Muscle of back (tissue), 11 donors: ENCODE results near the gene TMEM161A. TPM values are rescaled to one million over a fixed set of nuclear protein-coding genes. Genes with fewer than 3 reads are reported as not detected.

Source experiments
- DNase-seq, 3 donors: peaks; one replicate each; pipeline versions ENCODE4 v3.0.0 to v3.0.0-alpha.2; 2013
- polyA plus RNA-seq, 10 donors: library from polyadenylated mRNA; unstranded; fragments of 120-200 nt; gene quantifications; one replicate each; pipeline ENCODE4 v1.2.1, GENCODE V29; 2013; ENCODE audit not compliant: insufficient read length in 10 of 10

TMEM161A gene
- polyA plus RNA-seq, 10 donors: 16.8 to 26.9 (median 21.5) TPM

GRCh38 chr19:19098703-19099632, 39.3 kb downstream of the TMEM161A start:
- DNase-seq: no peak

DNA sequence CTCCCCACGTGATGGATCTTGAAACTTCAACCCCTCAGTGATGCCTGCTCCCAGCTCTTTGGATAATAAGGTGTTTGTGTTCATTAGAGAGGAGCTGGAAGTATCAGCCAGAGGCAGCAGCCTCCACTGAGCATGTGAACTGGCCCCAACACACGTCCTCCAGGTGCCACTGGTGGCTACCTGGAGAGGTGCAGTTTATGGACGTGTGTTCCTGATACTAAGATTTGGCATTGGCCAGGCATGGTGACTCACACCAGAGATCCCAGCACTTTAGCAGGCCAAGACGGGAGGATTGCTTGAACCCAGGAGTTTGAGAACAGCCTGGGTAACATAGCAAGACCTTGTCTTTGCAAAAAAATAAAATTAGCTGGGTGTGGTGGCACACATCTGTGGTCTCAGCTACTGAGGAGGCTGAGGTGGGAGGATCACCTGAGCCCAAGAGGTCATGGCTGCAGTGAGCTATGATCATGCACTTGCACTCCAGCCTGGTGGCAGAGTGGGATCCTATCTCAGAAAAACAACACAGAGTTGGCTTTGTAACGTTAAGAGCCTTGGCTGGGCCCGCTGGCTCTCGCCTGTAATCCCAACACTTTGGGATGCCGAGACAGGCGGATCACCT, 40.1 kb downstream of the TMEM161A start:
- DNase-seq: no peak

GRCh38 chr19:19096641-19097627, 41.3 kb downstream of the TMEM161A start:
- no peak for DNase-seq

GRCh38 chr19:19095691-19096090, 42.6 kb downstream of the TMEM161A start:
- no peak for DNase-seq

GRCh38 chr19:19094513-19094912, 43.8 kb downstream of the TMEM161A start:
- no peak for DNase-seq

- no peak for DNase-seq
Observed at GRCh38 chr19:19087676-19088075, 50.6 kb downstream of the TMEM161A start.

DNA sequence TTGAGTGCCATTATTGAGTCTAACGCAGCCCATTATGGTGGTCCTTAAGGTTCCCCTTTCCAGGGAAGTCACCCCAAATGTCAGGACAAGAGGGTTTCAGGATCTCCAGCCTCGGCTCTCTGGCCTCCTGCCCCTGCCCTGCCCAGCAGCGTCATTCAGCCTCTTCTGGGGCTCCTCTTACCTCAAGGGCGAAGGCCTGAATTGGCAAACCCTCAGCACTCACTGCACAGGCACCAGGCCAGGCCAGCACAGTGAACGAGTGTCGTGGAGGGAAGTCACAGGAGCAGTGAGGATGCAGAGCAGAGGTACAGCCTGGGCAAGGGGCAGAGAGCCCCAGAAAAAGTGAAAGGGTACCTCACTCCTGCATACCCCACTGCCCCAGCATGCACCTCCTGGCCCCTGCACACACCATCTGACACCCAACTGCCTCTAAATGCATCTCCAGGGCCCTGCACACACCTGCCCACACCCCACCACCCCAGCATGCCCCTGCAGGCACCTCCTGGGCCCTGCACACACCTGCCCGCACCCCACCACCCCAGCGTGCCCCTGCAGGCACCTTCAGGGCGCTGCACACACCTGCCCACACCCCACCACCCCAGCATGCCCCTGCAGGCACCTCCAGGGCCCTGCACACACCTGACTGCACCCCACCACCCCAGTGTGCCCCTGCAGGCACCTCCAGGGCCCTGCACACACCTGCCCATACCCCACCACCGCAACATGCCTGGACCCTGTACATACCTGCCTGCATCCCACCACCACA, 54.7 kb downstream of the TMEM161A start:
- DNase-seq: no peak

DNA sequence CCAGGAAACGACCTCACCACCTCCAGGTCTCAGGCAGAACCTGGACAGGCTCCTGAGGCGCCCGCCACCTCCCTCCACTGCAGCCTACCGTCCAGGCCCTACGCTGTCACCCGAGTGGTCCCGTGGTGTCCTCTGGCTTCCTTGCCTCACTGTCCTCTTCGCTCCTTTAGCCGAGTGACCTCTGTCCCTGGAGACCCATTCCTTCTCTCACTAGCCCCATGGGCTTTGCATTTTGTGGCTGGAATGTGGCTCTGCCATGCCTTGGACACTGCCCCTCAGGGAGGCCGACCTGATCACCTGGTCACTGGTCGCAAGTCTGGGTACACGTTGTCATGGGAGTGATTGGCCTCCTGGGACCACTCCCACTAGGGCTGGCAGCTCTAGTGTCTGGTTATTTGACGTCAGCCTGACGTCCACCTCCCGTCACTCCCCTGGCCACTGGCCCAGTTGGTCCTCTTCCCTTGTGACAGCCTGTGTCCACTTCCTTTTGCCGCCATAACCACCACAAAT, 56.6 kb downstream of the TMEM161A start:
- DNase-seq: no peak

- DNase-seq: no peak
Observed at GRCh38 chr19:19079571-19079970, 58.7 kb downstream of the TMEM161A start.

- DNase-seq: no peak
Observed at GRCh38 chr19:19078801-19079200, 59.5 kb downstream of the TMEM161A start.

- no peak for DNase-seq
Observed at GRCh38 chr19:19077103-19077502, 61.2 kb downstream of the TMEM161A start.

DNA sequence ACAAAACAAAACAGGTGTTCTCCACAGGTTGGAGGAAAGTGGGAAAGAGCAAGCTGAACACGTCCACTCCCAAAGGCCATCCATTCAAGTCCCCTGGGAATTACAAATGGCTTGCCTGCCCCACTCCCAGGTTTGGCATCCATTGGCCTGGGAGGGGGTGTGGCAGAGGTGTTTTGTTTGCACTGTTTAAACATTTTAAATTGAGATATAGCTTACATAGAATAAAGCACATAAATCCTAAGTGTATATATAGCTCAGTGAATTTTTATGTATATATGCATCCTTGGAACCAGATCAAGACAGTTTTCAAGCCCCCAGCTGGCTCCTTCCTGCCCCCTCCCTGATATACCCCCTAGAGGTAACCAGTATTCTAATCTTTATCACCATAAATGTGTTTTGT, 61.8 kb downstream of the TMEM161A start:
- DNase-seq: no peak

DNA sequence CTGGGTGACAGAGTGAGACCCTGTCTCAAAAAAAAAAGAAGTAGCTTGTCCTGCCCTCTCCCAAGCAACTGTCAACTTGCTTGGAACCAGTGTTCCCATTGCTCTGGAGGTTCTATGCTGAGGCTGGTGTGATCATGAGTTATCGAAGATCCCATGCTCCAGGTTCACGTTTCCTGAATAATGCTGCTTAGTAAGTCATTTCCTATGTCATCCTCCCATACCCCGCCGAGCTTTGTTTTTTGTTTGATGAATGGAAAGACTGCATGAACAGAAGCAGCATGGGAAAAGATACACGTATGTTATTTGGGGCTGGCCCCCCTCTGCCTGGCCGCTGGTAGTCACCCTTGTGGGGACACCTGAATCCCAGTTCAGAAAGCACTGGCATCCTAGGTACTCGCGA, 63.2 kb downstream of the TMEM161A start:
- DNase-seq: no peak

DNA sequence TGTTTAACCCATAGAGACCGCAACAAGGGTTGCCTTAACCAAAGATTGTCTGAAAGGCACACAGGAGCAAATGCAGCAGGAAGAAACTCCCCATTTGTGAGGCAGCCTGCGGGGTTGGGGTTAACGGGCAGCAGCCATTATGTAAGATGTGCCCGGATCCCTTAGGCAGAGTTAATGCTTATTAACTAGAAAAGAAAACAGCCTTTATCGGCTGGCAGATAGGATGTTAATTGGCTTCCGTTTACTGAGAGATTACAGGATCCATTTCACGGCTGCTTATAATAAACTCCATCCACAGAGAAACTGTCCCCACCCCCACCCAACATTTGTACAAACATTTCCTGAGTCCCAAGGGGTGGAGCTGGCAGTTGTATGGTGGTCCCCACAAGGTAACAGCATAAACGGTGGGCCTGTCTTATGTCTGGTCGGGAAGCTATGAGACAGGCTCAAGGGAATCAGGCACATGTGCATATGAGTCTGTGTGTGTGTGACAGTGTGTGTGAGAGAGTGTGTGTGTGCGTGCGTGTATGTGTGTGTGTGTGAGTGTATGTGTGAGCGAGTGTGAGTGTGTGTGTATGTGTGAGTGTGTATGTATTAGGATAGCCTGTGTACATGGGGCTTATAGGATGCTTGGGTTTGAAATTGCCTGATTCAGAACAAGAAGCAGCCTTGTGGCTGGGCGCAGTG, 63.9 kb downstream of the TMEM161A start:
- no peak for DNase-seq

GRCh38 chr19:19071897-19072296, 66.4 kb downstream of the TMEM161A start:
- no peak for DNase-seq

Other genes with a start within 250 kb of the TMEM161A start
- gene CERS1, start 242.3 kb downstream of the TMEM161A start, polyA plus RNA-seq: 10 to 100 TPM; 26.8 to 36.8 (median 32.0) TPM
- 100 to 1,000 TPM in 1 of 10 donors, 10 to 100 TPM in 9; 60.4 to 102 (median 78.4) TPM for gene COPE, start 219.1 kb downstream of the TMEM161A start, polyA plus RNA-seq
- gene DDX49, start 218.8 kb downstream of the TMEM161A start, polyA plus RNA-seq: 10 to 100 TPM; 27.4 to 45.6 (median 35.3) TPM
- gene HOMER3, start 197.3 kb downstream of the TMEM161A start, polyA plus RNA-seq: 10 to 100 TPM; 56.0 to 77.6 (median 63.5) TPM
- gene SUGP2, start 105.0 kb downstream of the TMEM161A start, polyA plus RNA-seq: 10 to 100 TPM; 45.5 to 96.1 (median 58.4) TPM
- 10 to 100 TPM; 20.5 to 33.1 (median 29.5) TPM for gene ARMC6, start 104.9 kb downstream of the TMEM161A start, polyA plus RNA-seq
- gene SLC25A42, start 74.5 kb downstream of the TMEM161A start, polyA plus RNA-seq: 10 to 100 TPM in 2 of 10 donors, 1 to 10 TPM in 8; 7.5 to 10.7 (median 9.3) TPM
- gene MEF2B, start 31.8 kb upstream of the TMEM161A start, polyA plus RNA-seq: 1 to 10 TPM in 7 of 10 donors, under 1 TPM in 3; 0.71 to 2.3 (median 1.2) TPM
- 10 to 100 TPM in 7 of 10 donors, 1 to 10 TPM in 3; 9.0 to 13.7 (median 10.9) TPM for gene BORCS8, start 53.7 kb upstream of the TMEM161A start, polyA plus RNA-seq
- 10 to 100 TPM; 46.6 to 71.4 (median 60.1) TPM for gene RFXANK, start 53.8 kb upstream of the TMEM161A start, polyA plus RNA-seq
- 10 to 100 TPM in 5 of 10 donors, 1 to 10 TPM in 5; 7.3 to 14.6 (median 10.4) TPM for gene NR2C2AP, start 64.9 kb upstream of the TMEM161A start, polyA plus RNA-seq
- under 1 TPM; 0.04 to 0.84 (median 0.10) TPM for gene NCAN, start 73.5 kb upstream of the TMEM161A start, polyA plus RNA-seq
- 1 to 10 TPM; 1.5 to 4.1 (median 2.0) TPM for gene TM6SF2, start 134.8 kb upstream of the TMEM161A start, polyA plus RNA-seq
- 10 to 100 TPM; 29.4 to 39.8 (median 33.2) TPM for gene SUGP1, start 182.0 kb upstream of the TMEM161A start, polyA plus RNA-seq
- 10 to 100 TPM; 29.4 to 59.3 (median 37.9) TPM for gene MAU2, start 182.4 kb upstream of the TMEM161A start, polyA plus RNA-seq